HepG2 (cell line): Measurements from ENCODE around the gene DIPK1B. TPM values are rescaled to one million over a fixed set of nuclear protein-coding genes. Genes with fewer than 3 reads are reported as not detected.

ENCODE experiments used
- ATAC-seq: fragments of 200-7000 bp; cut with Tn5 transposase; 3 replicates; pipeline ENCODE4 v1.9.1; 2020; ENCODE audit warnings: mild to moderate bottlenecking, moderate library complexity
- BruUV-seq: library from RNA; stranded (reverse); fragments of 400-500 nt; replicated peaks from 2 replicates; lab custom pipeline; 2021; lab: Mats Ljungman, UMichigan
- CTCF ChIA-PET: fragments of 300-600 bp; formaldehyde crosslinking; extraction: SDS; loops from one replicate; lab custom pipeline; 2021; ENCODE audit warnings: low total read pairs, inconsistent platforms, low intra/inter-chr PET ratio; lab: Yijun Ruan, JAX
- POLR2A ChIA-PET: fragments of 350-600 bp; sonication (Branson Sonifier 250); formaldehyde crosslinking; loops from one replicate; lab custom pipeline; 2020; ENCODE audit warnings: antibody characterized with exemption, inconsistent platforms; lab: Yijun Ruan, JAX
- DNase-seq: peaks from one replicate; pipeline ENCODE4 v3.0.0-alpha.2; 2015; ENCODE audit warnings: low spot score
- FAIRE-seq: peaks from 3 replicates; lab custom pipeline; 2011; peaks lifted over from hg19 to GRCh38; lab: Jason Lieb, UNC
- H2AFZ ChIP-seq: one replicate; pipeline ENCODE4 v1.6.1; 2011; ENCODE audit warnings: low read length, inconsistent platforms
- H3K27ac ChIP-seq: fragments of 300-600 bp; 3 replicates; pipeline ENCODE4 v1.8.0; 2011; ENCODE audit warnings: mixed run types, mild to moderate bottlenecking, mixed read lengths, low read length, inconsistent platforms; ENCODE audit not compliant: insufficient read depth; ENCODE audit errors: extremely low read length
- H3K27me3 ChIP-seq, 2 experiments: fragments of 200-600 bp in 1 of 2; 2 replicates in 1 of 2; 3 replicates in 1 of 2; pipeline versions ENCODE4 v1.6.0 to v1.8.0; 2011; ENCODE audit warnings: low read length in 2 of 2, mild to moderate bottlenecking in 2 of 2, moderate library complexity in 2 of 2, inconsistent platforms in 1 of 2; ENCODE audit not compliant: insufficient read depth in 2 of 2, control insufficient read depth in 1 of 2
- H3K36me3 ChIP-seq, 2 experiments: fragments of 200-600 bp in 1 of 2; replicated peaks in 1 of 2; 2 replicates in 1 of 2; 3 replicates in 1 of 2; pipeline versions ENCODE4 v1.5.1 to v1.8.0; 2011; ENCODE audit warnings: low read length in 2 of 2, inconsistent platforms in 1 of 2; ENCODE audit not compliant: insufficient read depth in 2 of 2, control insufficient read depth in 1 of 2
- H3K4me1 ChIP-seq: 2 replicates; pipeline ENCODE4 v1.5.1; 2012; ENCODE audit warnings: low read length, inconsistent platforms; ENCODE audit not compliant: insufficient read depth
- H3K4me2 ChIP-seq: 2 replicates; pipeline ENCODE4 v1.6.0; 2011; ENCODE audit warnings: low read depth, low read length, inconsistent platforms
- H3K4me3 ChIP-seq, 3 experiments: fragments of 200-600 bp in 1 of 3; sonication (generic), shearing (Covaris generic) in 1 of 3; replicated peaks in 1 of 3; 2 replicates each; pipeline ENCODE4 v1.5.1; 2011 to 2016; ENCODE audit warnings: low read length in 3 of 3, inconsistent platforms in 2 of 3, low read depth in 2 of 3, mild to moderate bottlenecking in 2 of 3, control low read depth in 1 of 3, mixed read lengths in 1 of 3; ENCODE audit not compliant: insufficient read depth in 1 of 3
- H3K79me2 ChIP-seq: one replicate; pipeline ENCODE4 v1.6.1; 2011; ENCODE audit warnings: low read length, inconsistent platforms; ENCODE audit not compliant: insufficient read depth
- H3K9ac ChIP-seq: 2 replicates; pipeline ENCODE4 v1.6.0; 2011; ENCODE audit warnings: mild to moderate bottlenecking, low read depth, low read length, inconsistent platforms; ENCODE audit not compliant: insufficient read depth
- H3K9me3 ChIP-seq: 2 replicates; pipeline ENCODE4 v1.5.1; 2012; ENCODE audit warnings: mild to moderate bottlenecking, low read length
- H4K20me1 ChIP-seq: 2 replicates; pipeline ENCODE4 v1.6.0; 2011; ENCODE audit warnings: inconsistent platforms, mild to moderate bottlenecking, low read length, moderate library complexity; ENCODE audit not compliant: insufficient read depth
- MBD4 ChIP-seq: IDR thresholded peaks from 2 replicates; pipeline ENCODE4 v1.6.1; 2012; ENCODE audit warnings: low read length, inconsistent platforms, borderline replicate concordance
- POLR2G ChIP-seq: fragments of 200-400 bp; formaldehyde crosslinking; IDR thresholded peaks from 2 replicates; pipeline ENCODE4 v1.6.1; 2018; ENCODE audit warnings: mild to moderate bottlenecking, low read depth, low read length, moderate library complexity
- RBAK ChIP-seq: sonication (generic); formaldehyde crosslinking; IDR thresholded peaks from 2 replicates; pipeline ENCODE4 v1.5.1; 2020; ENCODE audit warnings: mild to moderate bottlenecking, missing genetic modification reagents
- SETDB1 ChIP-seq: sonication (generic); formaldehyde crosslinking; IDR thresholded peaks from 2 replicates; pipeline ENCODE4 v1.5.1; 2020; ENCODE audit warnings: missing genetic modification reagents, mild to moderate bottlenecking, borderline replicate concordance
- SKI ChIP-seq: fragments of 450-650 bp; IDR thresholded peaks from one replicate; pipeline ENCODE4 v1.6.1; 2018; ENCODE audit warnings: mild to moderate bottlenecking; ENCODE audit not compliant: partially characterized antibody
- ZNF317 ChIP-seq: sonication (generic); formaldehyde crosslinking; IDR thresholded peaks from 2 replicates; pipeline ENCODE4 v1.5.0; 2020; ENCODE audit warnings: mild to moderate bottlenecking, missing genetic modification reagents
- ZNF484 ChIP-seq: sonication (generic); formaldehyde crosslinking; IDR thresholded peaks from 2 replicates; pipeline ENCODE4 v1.5.1; 2020; ENCODE audit warnings: mild to moderate bottlenecking, low read depth, missing genetic modification reagents, borderline replicate concordance
- ZNF572 ChIP-seq: sonication (generic); formaldehyde crosslinking; IDR thresholded peaks from 2 replicates; pipeline ENCODE4 v1.5.1; 2020; ENCODE audit warnings: mild to moderate bottlenecking, missing genetic modification reagents
- ZNF597 ChIP-seq: sonication (generic); formaldehyde crosslinking; IDR thresholded peaks from 2 replicates; pipeline ENCODE4 v1.5.0; 2020; ENCODE audit warnings: missing genetic modification reagents
- ZNF674 ChIP-seq: sonication (generic); formaldehyde crosslinking; IDR thresholded peaks from 2 replicates; pipeline ENCODE4 v1.5.0; 2020; ENCODE audit warnings: low read depth, mild to moderate bottlenecking, missing genetic modification reagents
- ZNF839 ChIP-seq: sonication (generic); formaldehyde crosslinking; IDR thresholded peaks from 2 replicates; pipeline ENCODE4 v1.4.0; 2020; ENCODE audit warnings: missing genetic modification reagents, mild to moderate bottlenecking, borderline replicate concordance
- WGBS: methylation state at CpG from one replicate; pipeline ENCODE4 v1.1.6; 2017; ENCODE audit warnings: low lambda C conversion rate; 5-methylcytosine and 5-hydroxymethylcytosine counted together
- in situ Hi-C: cut with HindIII; loops from 2 replicates; pipeline ENCODE4 v1.10.0; 2017; ENCODE audit warnings: low pct_unique_long_range_greater_than_20kb; ENCODE audit not compliant: extremely low pct_ligation_motif_present
- intact Hi-C: fragments of 100-400 bp; cut with micrococcal nuclease; formaldehyde crosslinking; loops from one replicate; pipeline ENCODE4 v1.10.0; 2022; ENCODE audit not compliant: unreplicated experiment
- polyA plus RNA-seq, 8 experiments: library from polyadenylated mRNA; depleted of rRNA in 3 of 8; stranded (reverse) in 7 of 8; unstranded in 1 of 8; fragments of >200 nt; fragmentation: Illumina TruSeq in 4 of 8; extraction: Trizol in 4 of 8; gene quantifications; 2 replicates each; pipeline versions ENCODE4 v1.2.1 to v1.2.3, GENCODE V29; 2011 to 2016; ENCODE audit warnings: low read depth in 4 of 8, missing spikeins in 1 of 8, mixed read lengths in 1 of 8; ENCODE audit not compliant: insufficient read depth in 1 of 8
- total RNA-seq, 5 experiments: library from RNA; depleted of rRNA; stranded (reverse); fragments of >200 nt; fragmentation: Illumina TruSeq; extraction: Trizol; gene quantifications; 2 replicates each; pipeline ENCODE4 v1.2.3, GENCODE V29; 2016; ENCODE audit warnings: low read depth in 1 of 5
- TF ChIP-seq, protein P1 (sequence below): IDR thresholded peaks from 2 replicates; pipeline ENCODE4 v1.6.1; 2012; ENCODE audit warnings: low read depth, low read length, improper control_type of control experiment
- TF ChIP-seq, protein P2 (sequence below): sonication (generic); formaldehyde crosslinking; IDR thresholded peaks from 2 replicates; pipeline ENCODE4 v1.5.1; 2020; ENCODE audit warnings: missing genetic modification reagents, mild to moderate bottlenecking, borderline replicate concordance

The DIPK1B gene
- total and polyA plus RNA-seq, 2 of the 13 experiments (the other 11 are each of a cell fraction or from before 2014, with no cell fraction given): 0.18 to 3.9 TPM

DNA sequence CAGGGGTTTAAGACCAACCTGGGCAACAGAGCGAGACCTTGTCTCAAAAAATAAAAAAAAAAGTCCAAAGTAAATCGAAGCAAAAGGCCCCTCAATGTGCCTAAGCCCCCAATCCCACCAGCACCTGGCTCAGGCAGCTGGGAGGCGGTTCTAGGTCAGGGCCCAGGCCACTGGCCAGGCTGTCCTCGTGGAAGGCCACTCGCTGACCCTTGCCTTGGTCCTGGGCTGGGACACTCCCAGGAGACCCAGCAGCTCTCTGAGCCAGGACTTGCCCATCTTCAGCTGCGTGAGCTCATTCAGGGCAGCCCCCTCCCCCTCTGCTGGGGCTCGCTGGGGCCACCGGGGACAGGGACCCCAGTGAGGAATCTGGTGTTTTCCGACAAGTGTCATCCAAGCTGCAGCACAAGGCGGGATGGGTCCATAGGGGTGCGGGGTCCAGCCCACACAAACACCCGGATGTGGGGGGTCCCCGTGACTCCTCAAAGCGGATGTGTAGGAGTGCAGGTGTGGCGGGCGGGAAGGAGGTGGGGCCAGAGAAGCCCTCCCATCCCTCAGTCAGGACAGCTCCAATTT, 29.1 kb upstream of the DIPK1B start:
- ATAC-seq (no peak), FAIRE-seq (no peak), DNase-seq (no peak)
- TF ChIP-seq ZNF839 (CRISPR knock-in tag) (no peak), ZNF597 (CRISPR knock-in tag) (no peak), ZNF484 (CRISPR knock-in tag) (no peak), RBAK (CRISPR knock-in tag) (no peak), ZNF674 (CRISPR knock-in tag) (no peak), SKI (no peak), MBD4 (no peak), ZNF317 (CRISPR knock-in tag) (no peak), POLR2G (no peak), ZNF572 (CRISPR knock-in tag) (no peak), SETDB1 (CRISPR knock-in tag) (no peak)
- TF ChIP-seq, protein P1, sequence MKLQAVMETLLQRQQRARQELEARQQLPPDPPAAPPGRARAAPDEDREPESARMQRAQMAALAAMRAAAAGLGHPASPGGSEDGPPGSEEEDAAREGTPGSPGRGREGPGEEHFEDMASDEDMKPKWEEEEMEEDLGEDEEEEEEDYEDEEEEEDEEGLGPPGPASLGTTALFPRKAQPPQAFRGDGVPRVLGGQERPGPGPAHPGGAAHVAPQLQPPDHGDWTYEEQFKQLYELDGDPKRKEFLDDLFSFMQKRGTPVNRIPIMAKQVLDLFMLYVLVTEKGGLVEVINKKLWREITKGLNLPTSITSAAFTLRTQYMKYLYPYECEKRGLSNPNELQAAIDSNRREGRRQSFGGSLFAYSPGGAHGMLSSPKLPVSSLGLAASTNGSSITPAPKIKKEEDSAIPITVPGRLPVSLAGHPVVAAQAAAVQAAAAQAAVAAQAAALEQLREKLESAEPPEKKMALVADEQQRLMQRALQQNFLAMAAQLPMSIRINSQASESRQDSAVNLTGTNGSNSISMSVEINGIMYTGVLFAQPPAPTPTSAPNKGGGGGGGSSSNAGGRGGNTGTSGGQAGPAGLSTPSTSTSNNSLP: no peak
- TF ChIP-seq, protein P2, sequence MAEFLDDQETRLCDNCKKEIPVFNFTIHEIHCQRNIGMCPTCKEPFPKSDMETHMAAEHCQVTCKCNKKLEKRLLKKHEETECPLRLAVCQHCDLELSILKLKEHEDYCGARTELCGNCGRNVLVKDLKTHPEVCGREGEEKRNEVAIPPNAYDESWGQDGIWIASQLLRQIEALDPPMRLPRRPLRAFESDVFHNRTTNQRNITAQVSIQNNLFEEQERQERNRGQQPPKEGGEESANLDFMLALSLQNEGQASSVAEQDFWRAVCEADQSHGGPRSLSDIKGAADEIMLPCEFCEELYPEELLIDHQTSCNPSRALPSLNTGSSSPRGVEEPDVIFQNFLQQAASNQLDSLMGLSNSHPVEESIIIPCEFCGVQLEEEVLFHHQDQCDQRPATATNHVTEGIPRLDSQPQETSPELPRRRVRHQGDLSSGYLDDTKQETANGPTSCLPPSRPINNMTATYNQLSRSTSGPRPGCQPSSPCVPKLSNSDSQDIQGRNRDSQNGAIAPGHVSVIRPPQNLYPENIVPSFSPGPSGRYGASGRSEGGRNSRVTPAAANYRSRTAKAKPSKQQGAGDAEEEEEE (CRISPR knock-in tag): no peak
- 78% methylated on average over 6 of the region's 16 CpGs for WGBS
- Histone ChIP-seq H3K79me2 (no peaks in the 10 kb centered on the region), H3K27me3 (peaks cover 3 to 30% of the 10 kb centered on the region in 2 experiments), H3K27ac (no peak overlapping the region), H3K4me3 (no peak overlapping the region), H3K9ac (no peak overlapping the region), H2AFZ (no peak overlapping the region), H4K20me1 (no peaks in the 10 kb centered on the region), H3K4me2 (no peak overlapping the region), H3K9me3 (no peaks in the 10 kb centered on the region), H3K36me3 (no peaks in the 10 kb centered on the region), H3K4me1 (peaks cover 58% of the 10 kb centered on the region)
- ChIA-PET POLR2A (interaction anchor here (0.8 kb wide), 1 partner anchor 47 kb away, joined by 3 read pairs; no protein-coding TSS in a partner anchor), CTCF (no interaction called here)
- BruUV-seq: no TSS peak
- in situ Hi-C loops (no loop called here), intact Hi-C loops (no loop called here)
